GM19328 (cell line): ENCODE measurements around the gene TMED10.
"Not testable (repeated sequence)": the region's sequence is repeated elsewhere in the genome, so short reads cannot be mapped to it uniquely, and the experiment has no call there.

Experiments used
- ATAC-seq: cut with Tn5 transposase; IDR thresholded peaks from one replicate; pipeline ENCODE4 v1.9.1; 2021; ENCODE audit warnings: mild to moderate bottlenecking, moderate library complexity; ENCODE audit not compliant: unreplicated experiment

The TMED10 gene

GRCh38 chr14:75191100-75191499 is 14.7 kb upstream of the TMED10 start:
- no peak for ATAC-seq

- no peak for ATAC-seq
These were observed 13.6 kb upstream of the TMED10 start for GRCh38 chr14:75190023-75190422.

GRCh38 chr14:75188520-75189268 is 12.3 kb upstream of the TMED10 start:
- ATAC-seq: no peak

GRCh38 chr14:75188086-75188485 is 11.7 kb upstream of the TMED10 start:
- no peak for ATAC-seq

- ATAC-seq: no peak
These were observed 10.5 kb upstream of the TMED10 start for GRCh38 chr14:75186953-75187352.

GRCh38 chr14:75185251-75186040 is 9.0 kb upstream of the TMED10 start:
- ATAC-seq: no peak

GRCh38 chr14:75184492-75184891 is 8.1 kb upstream of the TMED10 start:
- no peak for ATAC-seq

- no peak for ATAC-seq
These were observed 7.6 kb upstream of the TMED10 start for GRCh38 chr14:75184039-75184438.

GRCh38 chr14:75183225-75183624 is 6.8 kb upstream of the TMED10 start:
- ATAC-seq: no peak

GRCh38 chr14:75182821-75183220 is 6.4 kb upstream of the TMED10 start:
- ATAC-seq: no peak

- ATAC-seq: not testable (repeated sequence)
These were observed 5.8 kb upstream of the TMED10 start for GRCh38 chr14:75182163-75182562.

GRCh38 chr14:75181293-75182062 is 5.1 kb upstream of the TMED10 start:
- ATAC-seq: no peak

- no peak for ATAC-seq
These were observed 703 bp downstream of the TMED10 start for GRCh38 chr14:75175677-75176141.

GRCh38 chr14:75174066-75174465 is 2.3 kb downstream of the TMED10 start:
- ATAC-seq: no peak

- no peak for ATAC-seq
These were observed 5.6 kb downstream of the TMED10 start for GRCh38 chr14:75170772-75171171.

GRCh38 chr14:75168586-75169335 is 7.7 kb downstream of the TMED10 start:
- ATAC-seq: no peak

- no peak for ATAC-seq
These were observed 9.1 kb downstream of the TMED10 start for GRCh38 chr14:75167325-75167724.

- no peak for ATAC-seq
These were observed 10.6 kb downstream of the TMED10 start for GRCh38 chr14:75165586-75166391.

GRCh38 chr14:75164809-75165208 is 11.6 kb downstream of the TMED10 start:
- no peak for ATAC-seq

GRCh38 chr14:75163677-75164076 is 12.7 kb downstream of the TMED10 start:
- ATAC-seq: no peak
